GM21526 (cell line): ENCODE measurements around the gene WDR82.

ENCODE experiments used
- ATAC-seq: cut with Tn5 transposase; IDR thresholded peaks from one replicate; pipeline ENCODE4 v1.9.1; 2021; ENCODE audit warnings: moderate library complexity; ENCODE audit not compliant: unreplicated experiment, low FRiP score

Gene WDR82

GRCh38 chr3:52227766-52228165 lies 50.7 kb downstream of the WDR82 start:
- ATAC-seq = no peak

DNA sequence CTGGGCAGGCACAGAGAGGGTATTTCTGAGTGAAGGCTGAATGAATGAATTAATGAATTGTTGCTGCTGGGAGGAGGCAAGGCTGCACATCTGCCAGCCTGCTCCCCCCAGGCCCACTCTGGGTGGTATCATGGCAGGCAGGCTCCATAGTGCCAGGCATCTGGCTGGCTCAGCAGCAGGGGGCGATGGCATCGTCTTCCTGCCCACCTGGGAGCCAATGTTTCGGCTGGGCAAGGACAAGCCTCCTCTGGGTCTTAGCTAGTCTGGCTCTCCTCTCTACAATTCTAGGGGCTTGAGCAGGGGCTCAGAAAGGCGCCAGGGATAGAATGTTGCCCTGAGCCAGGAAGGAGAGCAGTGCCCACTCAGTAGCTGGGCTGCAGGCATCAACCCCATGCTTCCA lies 51.3 kb downstream of the WDR82 start:
- no peak for ATAC-seq

DNA sequence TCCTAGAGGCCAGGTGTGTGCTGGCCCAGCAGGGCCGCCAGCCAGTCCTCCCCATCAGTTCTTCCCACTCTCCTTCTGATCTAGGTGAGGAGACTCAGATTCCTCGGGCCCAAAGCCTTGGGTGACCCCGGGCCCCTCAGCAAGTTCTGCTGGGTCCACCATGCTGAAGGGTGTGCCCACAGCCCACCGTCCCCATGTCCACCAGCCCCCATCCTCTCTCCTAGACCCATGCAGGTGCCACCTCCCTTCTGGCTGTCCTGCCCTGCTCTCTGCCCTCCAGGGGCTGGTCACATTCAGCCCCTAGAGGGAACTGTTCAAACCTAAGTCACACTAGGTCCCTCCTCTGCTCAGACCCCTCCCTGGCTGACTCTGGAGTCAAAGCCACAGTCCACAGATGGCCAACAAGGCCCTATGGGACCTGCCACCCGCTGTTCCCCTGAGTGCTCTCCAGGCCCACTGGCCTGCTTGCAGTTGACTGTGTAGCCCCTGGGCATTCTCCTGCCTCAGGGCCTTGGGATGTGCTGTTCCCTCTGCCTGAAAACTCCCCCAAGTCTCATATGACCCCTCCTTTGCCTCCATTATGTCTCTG lies 52.1 kb downstream of the WDR82 start:
- ATAC-seq = peak; percentile 6

DNA sequence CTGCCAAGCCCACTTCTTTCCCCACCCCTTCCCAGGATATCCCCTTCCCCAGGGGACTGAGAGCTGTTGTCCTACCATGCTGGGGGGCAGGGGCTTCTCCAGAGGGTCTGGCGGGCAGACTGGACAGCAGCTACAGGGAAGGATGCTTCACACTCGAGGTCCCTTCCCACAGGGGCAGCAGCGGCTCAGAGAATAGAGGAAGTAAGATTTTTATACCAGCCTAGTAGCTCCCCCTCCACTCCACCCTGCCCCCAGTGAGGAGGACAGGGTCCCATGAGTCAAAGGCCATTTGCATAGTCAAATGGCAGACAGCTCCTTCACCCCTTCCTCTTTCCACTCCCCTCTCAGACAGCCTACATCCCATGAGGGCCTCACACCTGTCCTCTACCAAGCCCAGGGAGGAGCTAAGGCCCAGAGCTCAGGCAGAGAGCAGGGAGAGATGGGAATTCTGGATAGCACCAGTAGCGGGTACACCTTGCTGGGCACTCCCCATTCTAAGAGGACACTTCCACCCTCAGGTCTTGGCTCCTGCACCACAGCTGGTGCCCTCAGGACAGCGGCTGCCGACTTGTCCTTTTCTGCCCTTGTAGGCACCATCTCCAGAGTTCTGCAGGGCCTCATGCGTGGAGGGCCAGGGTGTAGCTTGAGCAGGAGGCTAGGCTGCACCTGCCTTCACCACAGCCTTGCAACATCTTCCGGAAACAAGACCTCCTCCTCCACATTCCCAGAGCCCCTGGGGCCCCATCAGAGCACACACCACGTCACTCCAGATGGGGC lies 52.8 kb downstream of the WDR82 start, which contains the start of gene TLR9:
Gene TLR9 (minus strand): TSS at position 194 of the 777 bp plus-strand sequence. CDS start 116 bp downstream, at position 78.
- peak; percentile 75 for ATAC-seq

DNA sequence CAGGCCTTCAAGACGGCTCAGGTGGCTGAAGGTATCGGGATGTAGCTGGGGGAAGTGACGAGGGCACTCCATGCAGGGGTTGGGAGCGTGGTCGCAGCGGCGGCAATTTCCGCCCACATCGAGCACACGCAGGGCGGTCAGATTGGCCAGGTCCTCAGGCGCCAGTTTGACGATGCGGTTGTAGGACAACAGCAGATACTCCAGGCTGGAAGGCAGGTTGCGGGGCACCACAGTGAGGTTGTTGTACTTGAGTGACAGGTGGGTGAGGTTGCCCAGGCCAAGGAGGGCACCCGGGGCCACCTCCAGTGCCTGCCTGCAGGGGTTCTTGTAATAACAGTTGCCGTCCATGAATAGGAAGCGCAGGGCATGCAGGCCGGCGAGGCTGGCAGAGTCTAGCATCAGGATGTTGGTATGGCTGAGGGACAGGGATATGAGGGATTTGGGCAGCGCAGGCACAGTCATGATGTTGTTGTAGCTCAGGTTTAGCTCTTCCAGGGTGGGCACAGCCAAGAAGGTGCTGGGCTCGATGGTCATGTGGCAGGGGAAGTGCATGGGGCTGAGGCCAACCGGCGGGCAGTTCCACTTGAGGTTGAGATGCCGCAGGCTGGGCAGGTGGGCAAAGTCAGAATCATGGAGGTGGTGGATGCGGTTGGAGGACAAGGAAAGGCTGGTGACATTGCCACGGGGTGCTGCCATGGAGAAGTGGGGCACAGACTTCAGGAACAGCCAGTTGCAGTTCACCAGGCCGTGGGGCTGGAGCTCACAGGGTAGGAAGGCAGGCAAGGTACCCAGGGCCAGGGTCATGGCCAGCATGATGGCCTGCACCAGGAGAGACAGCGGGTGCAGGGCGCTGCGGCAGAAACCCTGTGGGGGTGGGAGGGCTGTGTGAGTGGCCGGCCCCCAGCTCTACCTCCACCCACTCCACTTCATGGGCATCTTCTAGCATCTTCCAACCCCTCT lies 54.7 kb downstream of the WDR82 start:
- no peak for ATAC-seq

GRCh38 chr3:52222319-52223221 lies 55.9 kb downstream of the WDR82 start:
- ATAC-seq = no peak

GRCh38 chr3:52221563-52222318 lies 56.7 kb downstream of the WDR82 start:
- no peak for ATAC-seq

DNA sequence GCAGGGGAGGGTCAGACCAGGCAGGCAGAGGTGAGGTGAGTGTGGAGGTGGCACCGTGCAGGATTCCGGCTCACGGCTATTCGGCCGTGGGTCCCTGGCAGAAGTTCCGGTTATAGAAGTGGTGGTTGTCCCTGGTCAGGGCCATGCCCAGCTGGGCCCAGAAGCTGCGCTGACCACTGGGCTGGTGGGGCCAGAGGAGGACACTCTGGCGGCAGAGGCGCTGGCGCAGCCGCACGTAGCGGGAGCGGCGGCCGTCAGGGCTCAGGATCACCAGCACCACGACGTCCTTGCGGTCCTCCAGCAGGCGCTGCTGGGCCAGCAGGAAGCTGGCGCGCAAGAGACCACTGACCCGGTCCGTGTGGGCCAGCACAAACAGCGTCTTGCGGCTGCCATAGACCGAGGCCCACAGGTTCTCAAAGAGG lies 57.3 kb downstream of the WDR82 start:
- ATAC-seq = no peak

- ATAC-seq = peak; percentile 46
Measured at GRCh38 chr3:52220380-52221026, 57.9 kb downstream of the WDR82 start.

GRCh38 chr3:52218937-52219650 lies 59.4 kb downstream of the WDR82 start:
- ATAC-seq = no peak

- ATAC-seq = no peak
Measured at GRCh38 chr3:52218454-52218853, 60.0 kb downstream of the WDR82 start.

DNA sequence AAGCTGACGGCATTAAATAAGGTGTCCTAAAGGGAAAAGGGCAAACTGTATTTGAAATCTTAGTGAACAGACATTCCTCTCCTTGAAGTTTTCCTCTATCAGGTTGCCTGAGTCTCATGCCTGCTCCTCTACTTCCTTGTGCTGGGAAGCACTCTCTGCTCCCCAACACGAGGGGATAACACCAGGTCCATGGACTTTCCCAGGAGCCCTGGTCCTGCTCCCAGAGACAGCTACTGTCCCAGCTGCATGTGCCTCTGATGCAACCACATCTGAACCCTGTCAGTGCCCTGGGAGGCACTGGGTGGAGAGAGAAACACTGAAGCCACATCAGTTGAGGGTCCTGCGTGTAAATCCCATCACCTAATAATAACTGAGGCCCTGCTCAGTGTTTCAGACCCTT lies 60.4 kb downstream of the WDR82 start:
- no peak for ATAC-seq

- no peak for ATAC-seq
Measured at GRCh38 chr3:52217409-52217805, 61.0 kb downstream of the WDR82 start.

DNA sequence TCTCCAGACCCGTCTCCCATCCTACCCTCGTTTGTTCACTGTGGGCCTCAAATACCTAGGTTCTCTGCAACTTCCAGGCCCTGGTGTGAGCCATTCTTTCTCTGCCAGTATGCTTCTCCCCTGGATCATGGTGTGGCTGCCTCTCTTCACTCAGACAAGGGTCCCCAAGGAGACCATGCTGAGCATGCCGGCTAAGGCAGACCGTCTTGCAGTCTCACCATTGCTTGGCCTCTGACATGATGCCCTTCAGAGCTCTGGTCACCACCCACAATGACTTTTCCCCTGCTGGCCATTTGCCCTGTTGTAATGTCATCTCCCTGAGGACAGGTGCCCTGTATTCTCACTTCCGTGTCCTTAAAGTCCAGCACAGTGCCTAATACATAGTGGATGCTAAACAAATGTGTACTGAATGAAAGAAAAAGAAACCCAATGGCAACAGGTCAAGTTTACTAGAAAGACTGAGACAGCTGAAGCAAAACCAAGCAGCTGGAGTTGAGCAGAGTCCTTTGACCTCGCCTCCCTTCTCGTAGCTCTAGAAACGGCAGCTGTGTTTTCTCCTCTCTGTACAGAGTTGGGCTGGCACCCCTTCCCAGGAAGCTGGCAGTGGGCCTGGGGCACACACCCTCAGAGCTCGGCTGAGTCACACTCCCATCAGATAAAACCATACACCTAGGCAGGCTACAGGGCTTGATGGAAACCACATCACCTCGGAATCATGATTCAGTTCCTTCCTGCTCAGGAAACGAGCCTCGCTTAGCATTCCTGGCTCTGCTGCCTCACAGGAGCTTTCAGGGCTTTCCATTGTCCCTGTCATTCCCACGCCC lies 61.7 kb downstream of the WDR82 start:
- ATAC-seq = no peak

GRCh38 chr3:52215351-52215750 lies 63.1 kb downstream of the WDR82 start:
- ATAC-seq = no peak

DNA sequence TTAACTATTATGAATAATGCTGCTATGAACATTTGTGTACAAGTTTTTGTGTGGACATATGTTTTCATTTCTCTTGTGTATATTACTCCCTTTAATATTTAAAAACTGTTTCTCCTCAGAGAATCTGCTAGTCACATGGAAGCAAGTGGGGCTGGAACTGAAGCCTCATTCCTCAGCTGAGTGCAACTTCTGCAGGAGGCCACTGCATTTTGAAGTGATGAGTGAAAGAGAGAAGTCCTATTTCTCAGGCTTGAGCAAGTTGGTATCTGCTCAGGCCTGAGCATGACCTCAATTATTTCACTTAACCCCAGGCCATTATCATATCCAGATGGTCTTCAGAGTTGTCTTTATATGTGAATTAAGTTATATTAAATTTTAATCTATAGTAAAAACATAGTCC lies 64.5 kb downstream of the WDR82 start:
- ATAC-seq = no peak

- no peak for ATAC-seq
Measured at GRCh38 chr3:52213005-52213404, 65.4 kb downstream of the WDR82 start.
